Aorta (tissue), 5 donors: ENCODE results near the gene PDGFD. TPM values are rescaled to one million over a fixed set of nuclear protein-coding genes. Genes with fewer than 3 reads are reported as not detected.

ENCODE experiments used
- ATAC-seq: fragments of 200-7000 bp; cut with Tn5 transposase; one replicate; pipeline ENCODE4 v1.9.1; 2022; ENCODE audit warnings: moderate library complexity; ENCODE audit not compliant: low FRiP score
- DNase-seq, 2 donors: peaks; one replicate each; pipeline ENCODE4 v3.0.0-alpha.2; 2020
- H3K27ac ChIP-seq, 2 donors: one replicate each; pipeline ENCODE4 v1.5.1; 2013; ENCODE audit warnings: low read length in 2 of 2, mild to moderate bottlenecking in 2 of 2, moderate library complexity in 2 of 2, control low read depth in 1 of 2, inconsistent platforms in 1 of 2, low read depth in 1 of 2
- H3K27me3 ChIP-seq, 2 donors: one replicate each; pipeline ENCODE4 v1.6.1; 2013; ENCODE audit warnings: control low read depth in 1 of 2, low read length in 1 of 2, mild to moderate bottlenecking in 1 of 2, moderate library complexity in 1 of 2; ENCODE audit not compliant: insufficient read depth in 2 of 2, control insufficient read depth in 1 of 2
- H3K36me3 ChIP-seq, 2 donors: one replicate each; pipeline ENCODE4 v1.6.1; 2013; ENCODE audit warnings: control low read depth in 1 of 2, low read length in 1 of 2, mild to moderate bottlenecking in 1 of 2; ENCODE audit not compliant: insufficient read depth in 2 of 2, control insufficient read depth in 1 of 2
- H3K4me1 ChIP-seq, 2 donors: one replicate each; pipeline ENCODE4 v1.6.1; 2013; ENCODE audit warnings: low read length in 2 of 2, control low read depth in 1 of 2, mild to moderate bottlenecking in 1 of 2, moderate library complexity in 1 of 2; ENCODE audit not compliant: insufficient read depth in 2 of 2, control insufficient read depth in 1 of 2
- H3K4me3 ChIP-seq, 2 donors: one replicate each; pipeline ENCODE4 v1.5.1; 2013; ENCODE audit warnings: low read length in 2 of 2, control low read depth in 1 of 2, mild to moderate bottlenecking in 1 of 2
- H3K9me3 ChIP-seq: one replicate; pipeline ENCODE4 v1.6.1; 2013; ENCODE audit warnings: mild to moderate bottlenecking, low read length; ENCODE audit not compliant: control insufficient read depth
- WGBS, 2 donors: extraction: QIAGEN DNeasy Blood & Tissue Kit; methylation state at CpG; one replicate each; pipeline ENCODE4 v1.1.7; 2013; 5-methylcytosine and 5-hydroxymethylcytosine counted together
- intact Hi-C, 2 donors: fragments of 100-400 bp; cut with DNase I; formaldehyde crosslinking; loops; one replicate each; pipeline versions ENCODE4 v1.14.2 to v1.15.0; 2022
- polyA plus RNA-seq, 2 donors: library from polyadenylated mRNA; stranded (reverse); fragments of 200-250 nt; gene quantifications; one replicate each; pipeline ENCODE4 v1.2.3, GENCODE V29; 2013
- total RNA-seq, 2 donors: library from RNA; stranded (reverse); fragmentation: NEBNext Ultra II Directional; extraction: Animal tissue kit (Norgen Biotek cat#: 25700); gene quantifications; one replicate each; pipeline ENCODE4 v1.2.1, GENCODE V29; 2021
- donor health status: healthy with polysubstance abuse.
- donor health status: Bipolar disorder and iron deficiency.
- donor health status: DM: no; HTN: no; CAD: no.
- donor health status: DM: no; HTN: no; CAD: no.
- donor health status: DM: yes; HTN: yes; CAD: no.

The PDGFD gene
- total and polyA plus RNA-seq, 4 donors: 47.7 to 115 (median 66.5) TPM

- 84% methylated on average over 8 of the region's 8 CpGs for WGBS, 2 donors
- no peak for ATAC-seq
- intact Hi-C loops: loop anchor here in 1 of 2 donors (5.0 kb wide), 1 partner anchor 469 kb away; no protein-coding TSS in a partner anchor
- Histone ChIP-seq H3K36me3 (no peaks in the 10 kb centered on the region), H3K4me3 (no peak overlapping the region), H3K9me3 (no peaks in the 10 kb centered on the region), H3K4me1 (peaks cover 0 to 5% of the 10 kb centered on the region in 2 donors), H3K27me3 (no peaks in the 10 kb centered on the region), H3K27ac (no peak overlapping the region)
- DNase-seq: no peak
These were observed 12.3 kb downstream of the PDGFD start for GRCh38 chr11:104151404-104152204.

GRCh38 chr11:104148706-104149105 is 15.2 kb downstream of the PDGFD start:
- no peaks in the 10 kb centered on the region for H3K36me3 ChIP-seq
- WGBS, 2 donors: 71 to 72% methylated on average over 2 of the region's 2 CpGs
- H3K27ac ChIP-seq: no peak overlapping the region
- H3K27me3 ChIP-seq: no peaks in the 10 kb centered on the region
- intact Hi-C loops: no loop called here
- ATAC-seq: no peak
- H3K4me1 ChIP-seq: no peaks in the 10 kb centered on the region
- H3K4me3 ChIP-seq: no peak overlapping the region
- no peak for DNase-seq
- H3K9me3 ChIP-seq: no peaks in the 10 kb centered on the region

GRCh38 chr11:104148074-104148473 is 15.9 kb downstream of the PDGFD start:
- Histone ChIP-seq H3K9me3 (no peaks in the 10 kb centered on the region), H3K27me3 (no peaks in the 10 kb centered on the region), H3K27ac (no peak overlapping the region), H3K4me1 (no peaks in the 10 kb centered on the region), H3K4me3 (no peak overlapping the region), H3K36me3 (no peaks in the 10 kb centered on the region)
- ATAC-seq (peak; percentile 33), DNase-seq (no peak)
- WGBS, 2 donors: 21 to 23% methylated on average over 2 of the region's 2 CpGs
- intact Hi-C loops: no loop called here

DNA sequence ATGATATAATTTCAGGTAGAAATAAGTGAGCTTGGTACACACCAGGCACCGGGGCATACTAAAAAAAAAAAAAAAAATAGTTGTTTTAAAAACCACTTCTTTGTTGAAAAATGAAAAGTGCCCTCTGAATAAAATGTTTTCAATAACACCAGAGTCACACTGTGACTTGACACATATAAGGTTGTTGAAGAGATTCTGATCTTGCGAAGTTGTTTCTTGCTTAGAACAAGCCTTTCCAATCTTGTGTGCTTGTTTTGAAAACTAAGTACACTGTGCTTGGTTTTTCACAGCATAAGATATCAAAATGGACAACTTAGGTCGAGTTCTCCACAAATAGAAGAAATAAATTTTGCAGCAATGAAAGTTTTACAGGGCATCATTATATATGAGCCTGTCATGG is 17.0 kb downstream of the PDGFD start:
- intact Hi-C loops: no loop called here
- WGBS, 2 donors: 77 to 85% methylated on average over 3 of the region's 3 CpGs
- no peaks in the 10 kb centered on the region for H3K9me3 ChIP-seq

GRCh38 chr11:104146421-104146820 is 17.5 kb downstream of the PDGFD start:
- H3K4me1 ChIP-seq: no peaks in the 10 kb centered on the region
- intact Hi-C loops: no loop called here
- H3K4me3 ChIP-seq: no peak overlapping the region

More for the DNA sequence above, 17.0 kb downstream of the PDGFD start:
- Histone ChIP-seq H3K27me3 (no peaks in the 10 kb centered on the region), H3K4me3 (no peak overlapping the region), H3K27ac (no peak overlapping the region), H3K4me1 (no peaks in the 10 kb centered on the region), H3K36me3 (no peaks in the 10 kb centered on the region)
- no peak for DNase-seq
- ATAC-seq: no peak

GRCh38 chr11:104145062-104145461 is 18.9 kb downstream of the PDGFD start:
- no peak overlapping the region for H3K4me3 ChIP-seq
- no peaks in the 10 kb centered on the region for H3K27me3 ChIP-seq
- ATAC-seq: no peak
- intact Hi-C loops: no loop called here
- 95 to 98% methylated on average over 3 of the region's 3 CpGs for WGBS, 2 donors
- no peaks in the 10 kb centered on the region for H3K4me1 ChIP-seq
- H3K27ac ChIP-seq: no peak overlapping the region
- no peaks in the 10 kb centered on the region for H3K36me3 ChIP-seq
- no peaks in the 10 kb centered on the region for H3K9me3 ChIP-seq
- no peak for DNase-seq

More at GRCh38 chr11:104146421-104146820, 17.5 kb downstream of the PDGFD start:
- ATAC-seq: no peak
- Histone ChIP-seq H3K27ac (no peak overlapping the region), H3K9me3 (no peaks in the 10 kb centered on the region), H3K27me3 (no peaks in the 10 kb centered on the region), H3K36me3 (no peaks in the 10 kb centered on the region)
- WGBS, 2 donors: 80% methylated on average over 3 of the region's 3 CpGs
- no peak for DNase-seq

- Histone ChIP-seq H3K27ac (no peak overlapping the region), H3K9me3 (no peaks in the 10 kb centered on the region), H3K36me3 (no peaks in the 10 kb centered on the region), H3K27me3 (no peaks in the 10 kb centered on the region), H3K4me1 (no peaks in the 10 kb centered on the region), H3K4me3 (no peak overlapping the region)
- intact Hi-C loops: no loop called here
- 83 to 85% methylated on average over 6 of the region's 6 CpGs for WGBS, 2 donors
- DNase-seq (no peak), ATAC-seq (no peak)
These were observed 21.2 kb downstream of the PDGFD start for GRCh38 chr11:104142698-104143097.

GRCh38 chr11:104136861-104137260 is 27.1 kb downstream of the PDGFD start:
- H3K9me3 ChIP-seq: no peaks in the 10 kb centered on the region
- intact Hi-C loops: no loop called here
- H3K27me3 ChIP-seq: no peaks in the 10 kb centered on the region
- H3K4me3 ChIP-seq: no peak overlapping the region
- ATAC-seq: no peak
- H3K36me3 ChIP-seq: no peaks in the 10 kb centered on the region
- no peak for DNase-seq
- peaks cover 0 to 6% of the 10 kb centered on the region in 2 donors for H3K4me1 ChIP-seq
- H3K27ac ChIP-seq: no peak overlapping the region

DNA sequence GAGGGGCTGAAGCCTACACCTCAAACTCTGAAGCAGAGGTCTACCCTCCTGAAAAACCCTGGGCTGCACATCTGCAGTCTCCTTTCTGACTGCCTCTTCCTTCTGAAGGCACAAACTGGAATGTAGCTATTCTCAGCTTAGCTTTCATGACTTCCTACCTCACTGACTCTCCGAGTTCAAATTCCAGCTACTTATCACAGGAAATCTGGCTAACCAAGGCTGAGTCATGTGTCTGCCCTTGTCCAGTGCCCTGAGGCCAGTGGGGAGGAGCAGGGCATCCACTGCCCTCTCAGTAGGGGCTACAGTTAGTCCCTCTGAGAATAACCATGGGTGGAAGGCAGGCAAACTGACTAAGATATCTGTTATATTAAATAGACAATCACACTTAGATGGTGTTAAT is 29.2 kb downstream of the PDGFD start:
- Histone ChIP-seq H3K4me3 (no peak overlapping the region), H3K4me1 (peaks cover 0 to 6% of the 10 kb centered on the region in 2 donors), H3K27ac (no peak overlapping the region), H3K9me3 (no peaks in the 10 kb centered on the region), H3K36me3 (no peaks in the 10 kb centered on the region), H3K27me3 (no peaks in the 10 kb centered on the region)
- WGBS, 2 donors: 4 to 15% methylated on average over 1 of the region's 1 CpG
- DNase-seq (no peak), ATAC-seq (no peak)
- intact Hi-C loops: no loop called here
